GM04504 (cell line): ENCODE data around the gene SAC3D1.

ENCODE experiments used
- DNase-seq: peaks from one replicate; pipeline ENCODE4 v3.0.0-alpha.2; 2012; ENCODE audit warnings: low read depth

SAC3D1 gene

DNA sequence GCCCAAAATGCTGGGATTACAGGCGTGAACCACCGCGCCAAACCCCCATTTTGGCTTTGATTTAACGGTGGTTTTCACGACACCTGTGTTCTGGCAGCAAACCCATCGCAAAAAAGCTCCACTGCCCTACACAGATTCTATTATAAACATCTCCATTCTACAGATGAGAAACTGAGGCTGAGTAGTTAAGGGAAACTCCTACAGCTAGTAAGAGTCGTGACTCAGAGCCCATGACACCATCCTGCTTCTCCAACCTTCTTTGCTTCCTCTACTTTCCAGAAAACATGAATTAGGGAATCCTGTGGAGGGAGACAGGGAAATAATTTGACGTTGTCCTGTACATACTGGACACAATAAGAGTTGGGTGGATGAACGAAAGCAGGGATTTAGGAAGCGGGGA lies 14.2 kb upstream of the SAC3D1 start:
- DNase-seq = no peak

GRCh38 chr11:65027213-65028067 lies 13.6 kb upstream of the SAC3D1 start, which contains the start of gene SNX15:
SNX15 (plus strand) TSS chr11:65027439; CDS start chr11:65027538, 99 bp downstream.
- DNase-seq = peak; percentile 92

- DNase-seq = no peak
These were observed 8.8 kb upstream of the SAC3D1 start for GRCh38 chr11:65032216-65032615.

GRCh38 chr11:65034423-65034822 lies 6.6 kb upstream of the SAC3D1 start:
- no peak for DNase-seq

DNA sequence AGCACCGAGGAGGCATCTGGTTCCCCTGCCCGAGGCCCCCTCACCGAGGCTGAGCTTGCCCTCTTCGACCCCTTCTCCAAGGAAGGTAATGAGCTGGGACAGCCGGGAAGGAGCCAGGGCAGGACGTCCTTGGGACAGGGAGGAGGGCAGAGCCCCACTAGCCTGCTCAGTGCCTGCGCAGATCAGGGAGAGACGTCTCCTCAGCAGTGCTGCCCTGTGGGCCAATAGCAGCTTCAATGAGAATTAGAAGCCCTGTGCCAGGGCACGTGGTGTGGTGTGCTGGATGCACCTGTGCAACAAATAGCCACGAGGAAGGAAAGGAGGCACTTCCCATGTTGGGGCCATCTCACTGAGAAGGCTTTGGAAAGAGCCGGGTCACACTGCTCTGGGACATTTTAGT lies 5.4 kb upstream of the SAC3D1 start:
- no peak for DNase-seq

GRCh38 chr11:65036931-65037330 lies 4.1 kb upstream of the SAC3D1 start:
- DNase-seq = no peak

- DNase-seq = no peak
These were observed 527 bp upstream of the SAC3D1 start for GRCh38 chr11:65040520-65040846.

DNA sequence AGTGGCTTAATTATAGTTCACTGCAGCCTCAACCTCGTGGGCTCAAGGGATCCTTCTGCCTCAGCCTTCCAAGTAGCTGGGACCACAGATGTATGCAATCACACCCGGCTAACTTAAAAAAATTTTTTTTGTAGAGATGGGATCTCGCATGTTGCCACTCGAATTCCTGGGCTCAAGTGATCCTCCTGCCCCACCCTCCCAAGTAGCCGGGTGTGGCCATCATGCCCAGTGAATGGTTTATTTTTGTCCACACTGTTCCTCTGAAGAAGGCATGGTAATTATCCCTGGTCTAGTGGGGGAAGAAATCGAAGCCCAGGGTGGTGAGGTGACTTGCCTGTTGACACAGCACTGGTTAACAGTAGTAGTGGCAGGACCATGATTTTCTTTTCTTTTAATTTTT lies 1.9 kb downstream of the SAC3D1 start:
- DNase-seq = no peak

GRCh38 chr11:65043881-65044501 lies 3.0 kb downstream of the SAC3D1 start:
- DNase-seq = peak; percentile 45

- no peak for DNase-seq
These were observed 4.1 kb downstream of the SAC3D1 start for GRCh38 chr11:65045061-65045460.

DNA sequence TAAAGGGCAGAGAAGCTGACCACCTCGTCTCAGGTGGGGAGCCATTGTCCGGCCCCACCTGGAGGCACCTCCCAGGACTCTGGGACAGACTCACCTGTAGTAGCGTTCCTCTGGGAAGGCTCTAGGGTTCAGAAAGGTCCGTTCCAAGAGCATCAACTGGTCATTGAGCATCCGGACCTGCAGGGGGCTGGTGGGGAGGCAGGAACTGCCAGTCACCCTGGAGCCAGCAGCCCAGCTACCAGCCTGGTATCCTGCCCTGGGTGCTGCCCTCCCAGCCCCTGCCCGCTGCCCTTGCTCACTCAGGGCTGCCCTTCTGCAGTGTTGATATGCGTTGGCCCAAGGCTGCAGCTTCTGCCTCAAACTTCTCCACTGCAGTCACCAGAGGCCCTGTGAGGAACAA lies 4.7 kb downstream of the SAC3D1 start:
- no peak for DNase-seq

GRCh38 chr11:65047581-65048422 lies 6.8 kb downstream of the SAC3D1 start:
- no peak for DNase-seq

DNA sequence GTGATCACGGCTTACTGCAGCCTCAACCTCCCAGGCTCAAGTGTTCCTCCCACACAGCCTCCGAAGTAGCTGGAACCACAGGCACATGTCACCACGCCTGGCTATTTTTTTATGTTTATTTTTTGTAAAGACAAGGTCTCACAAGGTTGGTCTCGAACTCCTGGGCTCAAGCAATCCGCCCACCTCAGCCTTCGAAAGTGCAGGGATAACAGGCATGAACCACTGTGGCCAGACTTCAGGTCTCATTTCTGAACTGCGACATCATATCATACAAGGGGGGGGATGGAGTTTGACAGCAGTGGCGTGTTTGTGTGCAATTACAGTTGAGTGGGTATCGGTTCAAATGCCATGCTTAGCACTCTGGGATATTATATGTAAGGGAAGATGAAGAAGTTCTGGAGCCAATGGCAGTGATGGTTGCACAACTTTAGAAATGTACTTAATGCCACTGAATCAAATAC lies 10.4 kb downstream of the SAC3D1 start:
- DNase-seq = no peak

DNA sequence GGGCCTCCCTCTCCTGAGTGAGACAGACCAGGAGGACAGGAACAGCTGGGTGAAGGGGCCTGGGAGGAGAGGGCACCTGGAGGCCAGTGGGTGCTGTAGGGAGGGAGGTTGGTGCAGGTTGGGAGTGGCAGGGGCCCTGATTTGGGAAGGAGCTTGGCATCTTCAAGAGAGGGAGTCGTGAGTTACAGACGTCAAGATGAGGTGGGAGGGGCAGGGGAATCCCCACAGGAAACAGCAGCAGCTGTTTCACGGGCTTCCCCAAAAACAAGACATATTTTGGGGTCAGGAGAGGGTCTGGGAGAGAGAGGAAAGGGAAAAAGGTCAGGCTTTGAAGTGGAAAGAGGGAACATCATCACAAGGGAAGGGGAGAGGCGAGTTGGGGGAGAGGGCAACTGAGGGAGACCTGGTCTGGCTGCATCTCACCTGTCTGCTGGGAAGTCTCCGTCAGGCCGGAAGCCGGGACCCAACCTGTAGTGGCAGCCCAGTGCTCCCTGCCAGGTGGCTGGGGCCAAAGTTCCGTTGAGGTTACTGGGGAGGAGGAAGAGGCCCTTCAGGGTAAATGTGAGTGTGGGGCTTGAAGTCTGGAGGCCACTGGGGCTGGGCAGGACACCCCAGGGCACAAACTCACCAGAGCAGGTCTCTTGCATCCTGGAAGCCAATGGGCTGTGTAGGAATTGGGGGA lies 13.0 kb downstream of the SAC3D1 start:
- no peak for DNase-seq

DNA sequence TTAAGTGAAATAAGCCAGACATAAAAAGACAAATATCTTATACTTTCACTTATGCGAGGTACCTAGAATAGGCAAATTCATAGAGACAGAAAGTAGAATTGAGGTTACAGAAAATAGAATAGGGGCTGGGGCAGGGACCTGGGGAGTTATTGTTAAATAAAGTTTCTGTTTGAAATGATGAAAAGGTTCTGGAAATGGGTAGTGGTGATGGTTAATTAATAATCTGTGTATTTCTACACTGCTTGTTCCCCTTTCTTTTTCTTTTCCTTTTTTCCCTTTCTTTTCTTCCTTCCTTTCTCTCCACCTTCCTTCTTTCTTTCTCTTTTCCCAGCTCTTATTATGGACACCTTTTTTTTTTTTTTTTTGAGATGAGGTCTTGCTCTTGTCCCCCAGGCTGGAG lies 14.5 kb downstream of the SAC3D1 start:
- no peak for DNase-seq

- no peak for DNase-seq
These were observed 16.0 kb downstream of the SAC3D1 start for GRCh38 chr11:65056999-65057398.

- DNase-seq = no peak
These were observed 16.5 kb downstream of the SAC3D1 start for GRCh38 chr11:65057526-65057925.

DNA sequence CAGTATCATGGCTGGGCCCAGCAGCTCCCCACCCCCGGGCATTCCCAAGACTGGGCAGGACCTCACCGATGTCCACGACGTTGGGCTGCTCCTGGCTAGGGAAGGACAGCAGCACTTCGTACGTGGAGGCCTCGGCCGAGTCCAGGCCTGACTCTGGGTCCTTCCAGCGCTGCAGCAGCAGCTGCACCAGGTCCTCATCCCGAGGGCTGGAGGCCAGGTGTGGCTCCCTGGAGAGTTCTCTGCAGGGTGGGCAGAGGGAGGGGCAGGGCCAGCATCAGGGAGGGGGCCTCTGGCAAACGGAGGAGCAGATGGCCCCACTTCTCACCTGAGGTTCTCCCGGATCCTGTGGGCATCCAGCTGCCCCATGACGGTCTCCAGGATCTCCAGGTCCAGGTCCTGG lies 17.0 kb downstream of the SAC3D1 start:
- DNase-seq = no peak

GRCh38 chr11:65058419-65059054 lies 17.5 kb downstream of the SAC3D1 start, which contains the start of gene NAALADL1:
NAALADL1 (minus strand) TSS chr11:65058553; CDS start chr11:65058521, 32 bp downstream.
- DNase-seq = no peak

GRCh38 chr11:65059523-65059922 lies 18.5 kb downstream of the SAC3D1 start:
- no peak for DNase-seq
